Mesendoderm (in vitro differentiated cells): ENCODE results near the gene OR2A5. TPM values are rescaled to one million over a fixed set of nuclear protein-coding genes. Genes with fewer than 3 reads are reported as not detected.

Experiments used
- DNase-seq: peaks from one replicate; pipeline ENCODE4 v3.0.0; 2013
- H2AK5ac ChIP-seq: 2 replicates; pipeline ENCODE4 v1.6.1; 2013; ENCODE audit warnings: low read length, inconsistent platforms
- H2BK120ac ChIP-seq: 2 replicates; pipeline ENCODE4 v1.6.1; 2013; ENCODE audit warnings: low read depth, mild to moderate bottlenecking, low read length, moderate library complexity, mixed read lengths
- H2BK15ac ChIP-seq: replicated peaks from 2 replicates; pipeline ENCODE4 v1.6.1; 2013; ENCODE audit warnings: low read depth, mild to moderate bottlenecking, moderate library complexity
- H2BK5ac ChIP-seq: 2 replicates; pipeline ENCODE4 v1.6.1; 2013; ENCODE audit warnings: low read length, inconsistent platforms
- H3K18ac ChIP-seq: 2 replicates; pipeline ENCODE4 v1.6.1; 2013; ENCODE audit warnings: mild to moderate bottlenecking, low read length, mixed read lengths
- H3K23ac ChIP-seq: one replicate; pipeline ENCODE4 v1.6.1; 2013; ENCODE audit warnings: low read length
- H3K27ac ChIP-seq: 2 replicates; pipeline ENCODE4 v1.5.1; 2013; ENCODE audit warnings: low read depth, mild to moderate bottlenecking, inconsistent platforms, low read length, moderate library complexity
- H3K27me3 ChIP-seq: 2 replicates; pipeline ENCODE4 v1.6.1; 2013; ENCODE audit warnings: low read length, control low read depth, mild to moderate bottlenecking, inconsistent platforms; ENCODE audit not compliant: insufficient read depth, poor library complexity
- H3K36me3 ChIP-seq: 2 replicates; pipeline ENCODE4 v1.6.1; 2013; ENCODE audit warnings: low read length, inconsistent platforms; ENCODE audit not compliant: control insufficient read depth, insufficient read depth
- H3K4ac ChIP-seq: one replicate; pipeline ENCODE4 v1.6.1; 2013; ENCODE audit warnings: low read depth, mild to moderate bottlenecking, low read length, moderate library complexity
- H3K4me1 ChIP-seq: 2 replicates; pipeline ENCODE4 v1.6.1; 2013; ENCODE audit warnings: low read depth, low read length, inconsistent platforms; ENCODE audit not compliant: control insufficient read depth
- H3K4me2 ChIP-seq: 2 replicates; pipeline ENCODE4 v1.6.1; 2013; ENCODE audit warnings: low read length
- H3K4me3 ChIP-seq: 2 replicates; pipeline ENCODE4 v1.5.1; 2013; ENCODE audit warnings: mild to moderate bottlenecking, low read length
- H3K56ac ChIP-seq: one replicate; pipeline ENCODE4 v1.6.1; 2013; ENCODE audit warnings: low read length
- H3K79me1 ChIP-seq: 2 replicates; pipeline ENCODE4 v1.6.1; 2013; ENCODE audit warnings: low read length, inconsistent platforms
- H3K79me2 ChIP-seq: 2 replicates; pipeline ENCODE4 v1.6.1; 2013; ENCODE audit warnings: mild to moderate bottlenecking, low read length; ENCODE audit not compliant: control insufficient read depth, insufficient read depth
- H3K9ac ChIP-seq: 2 replicates; pipeline ENCODE4 v1.6.1; 2013; ENCODE audit warnings: low read length, inconsistent platforms
- H4K5ac ChIP-seq: one replicate; pipeline ENCODE4 v1.6.1; 2013; ENCODE audit warnings: low read length
- H4K8ac ChIP-seq: one replicate; pipeline ENCODE4 v1.6.1; 2013; ENCODE audit warnings: low read depth, mild to moderate bottlenecking, control low read depth, low read length, moderate library complexity
- WGBS: extraction: QIAGEN DNeasy Blood & Tissue Kit; methylation state at CpG from one replicate; pipeline ENCODE4 v1.1.7; 2013; ENCODE audit warnings: low lambda C conversion rate, missing lambda C conversion rate; ENCODE audit not compliant: insufficient coverage; ENCODE audit errors: extremely low coverage; 5-methylcytosine and 5-hydroxymethylcytosine counted together
- polyA plus RNA-seq, 2 experiments: library from polyadenylated mRNA; stranded (reverse); fragments of 200-250 nt; gene quantifications; one replicate each; pipeline ENCODE4 v1.2.3, GENCODE V29; 2013

The OR2A5 gene, protein sequence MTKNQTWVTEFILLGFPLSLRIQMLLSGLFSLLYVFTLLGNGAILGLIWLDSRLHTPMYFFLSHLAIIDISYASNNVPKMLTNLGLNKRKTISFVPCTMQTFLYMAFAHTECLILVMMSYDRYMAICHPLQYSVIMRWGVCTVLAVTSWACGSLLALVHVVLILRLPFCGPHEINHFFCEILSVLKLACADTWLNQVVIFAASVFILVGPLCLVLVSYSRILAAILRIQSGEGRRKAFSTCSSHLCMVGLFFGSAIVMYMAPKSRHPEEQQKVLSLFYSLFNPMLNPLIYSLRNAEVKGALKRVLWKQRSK
- not detected for polyA plus RNA-seq (2013, experiment 1 of 2)
- polyA plus RNA-seq (2013, experiment 2 of 2) = not detected

DNA sequence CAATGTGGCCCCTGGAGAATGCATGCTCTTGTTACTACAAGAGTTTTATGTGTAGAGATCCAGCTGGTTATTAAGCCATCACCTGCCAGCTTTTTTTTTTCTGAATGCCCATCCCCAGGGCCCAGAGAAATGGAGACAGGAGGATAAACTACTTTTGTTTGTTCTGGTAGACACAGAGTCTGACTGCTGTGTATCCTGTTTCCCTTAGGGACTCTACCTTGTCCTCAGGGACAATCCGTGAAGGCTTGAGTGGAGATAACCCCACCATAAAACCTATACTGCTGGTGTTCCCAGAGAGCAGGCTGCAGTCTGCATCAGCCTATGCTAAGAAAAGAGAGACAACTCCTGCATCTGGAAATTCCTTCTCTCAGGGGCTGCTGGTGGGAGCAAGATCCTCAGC, at the start of gene OR2A5:
OR2A5 (plus strand) TSS at position 301 of the 400 bp plus-strand sequence. CDS start 1,454 bp downstream, outside the sequence.
- H2BK15ac ChIP-seq = no peak within 1 kb of the TSS
- H2AK5ac ChIP-seq = no peak within 1 kb of the TSS
- no peak within 1 kb of the TSS for H3K4ac ChIP-seq
- no peaks in the 10 kb centered on the region for H3K27me3 ChIP-seq
- H4K8ac ChIP-seq = no peak within 1 kb of the TSS
- WGBS = no CpG with 5 or more reads among the region's 1 CpG
- H3K4me2 ChIP-seq = no peak within 1 kb of the TSS
- H3K18ac ChIP-seq = no peak within 1 kb of the TSS
- no peak within 1 kb of the TSS for H3K56ac ChIP-seq
- H3K4me3 ChIP-seq = no peak within 1 kb of the TSS
- H3K4me1 ChIP-seq = no peaks in the 10 kb centered on the region
- no peaks in the 10 kb centered on the region for H3K79me1 ChIP-seq
- no peak within 1 kb of the TSS for H2BK5ac ChIP-seq
- no peak for DNase-seq
- H3K23ac ChIP-seq = no peak within 1 kb of the TSS
- no peak within 1 kb of the TSS for H4K5ac ChIP-seq
- H3K9ac ChIP-seq = no peak within 1 kb of the TSS
- H3K36me3 ChIP-seq = no peaks in the 10 kb centered on the region
- no peak within 1 kb of the TSS for H2BK120ac ChIP-seq
- H3K79me2 ChIP-seq = no peaks in the 10 kb centered on the region
- no peak within 1 kb of the TSS for H3K27ac ChIP-seq

DNA sequence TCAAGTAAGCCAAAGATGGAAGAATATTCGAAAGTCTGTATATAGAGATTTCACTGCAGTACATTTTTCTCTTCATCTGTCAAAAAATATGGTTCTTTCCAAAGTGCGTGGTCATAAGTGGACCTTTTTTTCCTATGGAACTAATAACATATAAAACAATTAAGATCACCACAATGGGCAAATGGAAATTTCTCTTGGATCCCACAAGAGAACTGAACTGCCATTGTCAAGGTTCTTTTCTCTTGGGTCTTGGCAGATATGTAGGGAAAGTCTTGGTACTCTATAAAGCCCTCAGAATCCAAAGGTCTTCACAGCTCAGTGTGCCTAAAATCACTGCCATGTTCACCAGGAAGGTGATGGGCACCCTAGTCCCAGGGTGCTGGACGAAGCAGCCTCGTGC, 48.7 kb upstream of the OR2A5 start, which contains the start of gene OR6B1:
OR6B1 (plus strand) TSS at position 301 of the 400 bp plus-strand sequence. CDS start 3,677 bp downstream, outside the sequence.
- WGBS = no CpG with 5 or more reads among the region's 4 CpGs
- H3K9ac ChIP-seq = no peak within 1 kb of the TSS

DNA sequence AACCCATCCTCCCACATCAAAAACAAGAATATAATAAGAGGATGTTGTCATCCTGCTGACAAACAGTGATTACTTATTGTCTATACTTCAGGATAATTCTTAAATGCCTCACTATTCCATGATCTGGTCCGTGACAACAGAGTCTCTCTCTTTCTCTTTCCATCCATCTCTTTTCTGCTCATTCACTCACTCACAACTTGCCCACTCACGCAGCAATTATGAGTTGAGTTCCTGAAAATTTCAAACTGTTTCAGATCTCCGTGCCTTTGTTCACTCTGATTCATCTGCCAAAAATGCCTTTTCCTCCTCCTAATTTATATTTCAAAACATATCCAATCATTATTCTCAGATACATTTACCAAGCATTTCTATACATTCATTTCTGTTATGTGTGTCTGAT, 47.2 kb upstream of the OR2A5 start:
- no peaks in the 10 kb centered on the region for H3K79me1 ChIP-seq
- no peaks in the 10 kb centered on the region for H3K27me3 ChIP-seq
- H3K27ac ChIP-seq = no peak overlapping the region
- H3K18ac ChIP-seq = no peak overlapping the region
- no peak overlapping the region for H2AK5ac ChIP-seq
- H2BK120ac ChIP-seq = no peak overlapping the region
- no peak for DNase-seq
- no peak overlapping the region for H4K5ac ChIP-seq
- H3K9ac ChIP-seq = no peak overlapping the region
- H3K23ac ChIP-seq = no peak overlapping the region
- H3K4ac ChIP-seq = no peak overlapping the region
- H3K56ac ChIP-seq = no peak overlapping the region
- no peak overlapping the region for H2BK5ac ChIP-seq
- WGBS = no CpG with 5 or more reads among the region's 3 CpGs
- no peak overlapping the region for H4K8ac ChIP-seq
- no peak overlapping the region for H2BK15ac ChIP-seq
- H3K4me3 ChIP-seq = no peak overlapping the region
- H3K36me3 ChIP-seq = no peaks in the 10 kb centered on the region
- H3K4me1 ChIP-seq = no peaks in the 10 kb centered on the region
- H3K79me2 ChIP-seq = no peaks in the 10 kb centered on the region
- H3K4me2 ChIP-seq = no peak overlapping the region

More for the DNA sequence above, 48.7 kb upstream of the OR2A5 start, which contains the start of gene OR6B1:
- Histone ChIP-seq H3K4ac (no peak within 1 kb of the TSS), H3K4me1 (no peaks in the 10 kb centered on the region), H3K27ac (no peak within 1 kb of the TSS), H3K18ac (no peak within 1 kb of the TSS), H2AK5ac (no peak within 1 kb of the TSS), H3K79me1 (no peaks in the 10 kb centered on the region), H2BK15ac (no peak within 1 kb of the TSS), H3K56ac (no peak within 1 kb of the TSS), H4K5ac (no peak within 1 kb of the TSS), H3K4me2 (no peak within 1 kb of the TSS), H2BK120ac (no peak within 1 kb of the TSS), H3K27me3 (no peaks in the 10 kb centered on the region), H3K79me2 (no peaks in the 10 kb centered on the region), H3K23ac (no peak within 1 kb of the TSS), H2BK5ac (no peak within 1 kb of the TSS), H4K8ac (no peak within 1 kb of the TSS), H3K4me3 (no peak within 1 kb of the TSS), H3K36me3 (no peaks in the 10 kb centered on the region)
- no peak for DNase-seq

DNA sequence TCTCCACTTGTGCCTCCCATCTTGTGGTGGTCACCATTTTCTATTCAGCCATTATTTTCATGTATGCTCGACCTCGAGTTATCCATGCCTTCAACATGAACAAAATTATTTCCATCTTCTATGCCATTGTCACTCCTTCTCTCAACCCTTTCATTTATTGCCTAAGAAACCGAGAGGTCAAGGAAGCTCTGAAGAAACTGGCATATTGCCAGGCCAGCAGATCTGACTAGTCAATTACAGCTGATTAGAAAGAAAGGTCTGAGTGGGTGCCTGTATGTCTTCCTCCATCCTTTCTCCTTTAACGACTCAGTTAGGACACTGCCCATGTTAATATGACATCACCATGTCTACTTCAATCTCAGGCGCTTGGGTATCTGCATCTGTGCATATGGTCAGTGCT, 44.0 kb upstream of the OR2A5 start:
- Histone ChIP-seq H3K27ac (no peak overlapping the region), H3K9ac (no peak overlapping the region), H3K79me2 (no peaks in the 10 kb centered on the region), H3K4ac (no peak overlapping the region), H3K56ac (no peak overlapping the region), H3K4me2 (no peak overlapping the region), H3K4me3 (no peak overlapping the region), H3K23ac (no peak overlapping the region), H3K18ac (no peak overlapping the region), H2BK120ac (no peak overlapping the region), H2BK15ac (no peak overlapping the region), H4K5ac (no peak overlapping the region), H2AK5ac (no peak overlapping the region), H3K4me1 (no peaks in the 10 kb centered on the region), H3K79me1 (no peaks in the 10 kb centered on the region), H4K8ac (no peak overlapping the region), H3K27me3 (no peaks in the 10 kb centered on the region), H3K36me3 (no peaks in the 10 kb centered on the region), H2BK5ac (no peak overlapping the region)
- no CpG with 5 or more reads among the region's 5 CpGs for WGBS
- no peak for DNase-seq

DNA sequence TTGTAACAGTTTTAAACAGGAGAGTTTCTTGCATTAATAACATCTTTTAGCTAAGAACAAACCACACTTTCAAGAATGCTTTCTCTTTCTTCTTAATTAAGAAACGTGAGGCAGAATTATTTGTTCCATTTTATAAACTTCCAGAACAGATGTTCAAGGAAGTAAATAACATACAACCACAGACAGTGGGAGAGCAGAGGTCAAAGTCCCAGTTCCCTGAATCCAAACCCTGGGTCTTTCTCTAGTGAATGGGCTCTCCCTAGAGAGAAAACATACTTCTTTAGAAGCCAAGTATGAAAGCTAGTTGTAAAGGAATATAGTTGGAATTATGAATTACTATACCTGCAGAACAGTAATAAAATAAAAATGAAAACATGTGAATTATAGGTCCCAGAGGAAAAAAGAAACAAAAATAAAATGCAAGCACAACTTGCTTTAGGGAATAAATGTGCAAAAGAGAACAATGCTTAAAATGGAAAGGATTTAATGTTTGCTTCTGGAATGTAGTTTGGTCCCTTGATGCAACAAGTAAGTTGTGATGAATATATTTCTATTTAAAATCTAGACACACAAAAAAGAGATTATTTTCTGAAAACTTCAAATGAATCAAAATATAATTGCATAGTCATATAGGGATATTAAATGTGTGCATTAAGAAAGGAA, 42.6 kb upstream of the OR2A5 start:
- Histone ChIP-seq H3K79me2 (no peaks in the 10 kb centered on the region), H3K18ac (no peak overlapping the region), H4K8ac (no peak overlapping the region), H4K5ac (no peak overlapping the region), H3K27me3 (no peaks in the 10 kb centered on the region), H3K79me1 (no peaks in the 10 kb centered on the region), H2AK5ac (no peak overlapping the region), H2BK120ac (no peak overlapping the region), H3K23ac (no peak overlapping the region), H3K9ac (no peak overlapping the region), H3K4me1 (no peaks in the 10 kb centered on the region), H3K4ac (no peak overlapping the region), H3K4me2 (no peak overlapping the region), H2BK5ac (no peak overlapping the region), H2BK15ac (no peak overlapping the region), H3K56ac (no peak overlapping the region), H3K27ac (no peak overlapping the region), H3K4me3 (no peak overlapping the region), H3K36me3 (no peaks in the 10 kb centered on the region)
- WGBS = no CpG with 5 or more reads among the region's 1 CpG
- DNase-seq = no peak
